Activated CD4-positive, alpha-beta T cell treated with anti-CD3 and anti-CD28 coated beads, Interleukin-2, amount 10 ng/mL, durations not matched to agents 24 days and 14 days (primary cell): ENCODE results near the gene NCOA3. TPM values are rescaled to one million over a fixed set of nuclear protein-coding genes. Genes with fewer than 3 reads are reported as not detected.
"Not testable (repeated sequence)": the region's sequence is repeated elsewhere in the genome, so short reads cannot be mapped to it uniquely, and the experiment has no call there.

Experiments
- DNase-seq: peaks from one replicate; pipeline ENCODE4 v3.0.0; 2022
- H3K27ac Mint-ChIP-seq: one replicate; pipeline ENCODE4 v1.8.0; 2022; ENCODE audit warnings: mild to moderate bottlenecking, mixed read lengths
- H3K27me3 Mint-ChIP-seq: one replicate; pipeline ENCODE4 v1.8.0; 2022; ENCODE audit warnings: mixed read lengths
- H3K36me3 Mint-ChIP-seq: one replicate; pipeline ENCODE4 v1.8.0; 2022; ENCODE audit warnings: low read depth, mild to moderate bottlenecking, mixed read lengths
- H3K4me1 Mint-ChIP-seq: one replicate; pipeline ENCODE4 v1.8.0; 2021; ENCODE audit warnings: mixed read lengths
- H3K4me3 Mint-ChIP-seq: one replicate; pipeline ENCODE4 v1.8.0; 2022; ENCODE audit warnings: mild to moderate bottlenecking, moderate library complexity, mixed read lengths
- H3K9me3 Mint-ChIP-seq: one replicate; pipeline ENCODE4 v1.8.0; 2021; ENCODE audit warnings: mixed read lengths
- intact Hi-C: fragments of 100-400 bp; cut with micrococcal nuclease; formaldehyde crosslinking; loops from one replicate; pipeline ENCODE4 v1.15.1; 2023
- total RNA-seq: library from RNA; stranded (reverse); gene quantifications from 2 replicates; pipeline ENCODE4 v1.2.3, GENCODE V29; 2022

Gene NCOA3
- total RNA-seq, 1 donor from 2014 or later: 140 TPM

- Mint-ChIP-seq H3K4me1 (peaks cover 36% of the 10 kb centered on the region), H3K27ac (peak overlapping the region; percentile 99), H3K36me3 (peaks cover 20% of the 10 kb centered on the region), H3K4me3 (peak overlapping the region; percentile 99)
- intact Hi-C loops: loop anchor here (5.0 kb wide), 2 partner anchors 143 to 228 kb away; partner anchors contain the start of gene ZMYND8
- not testable (repeated sequence) for H3K9me3 Mint-ChIP-seq, DNase-seq, H3K27me3 Mint-ChIP-seq
Measured at GRCh38 chr20:47500082-47500481, 1.6 kb upstream of the NCOA3 start.

DNA sequence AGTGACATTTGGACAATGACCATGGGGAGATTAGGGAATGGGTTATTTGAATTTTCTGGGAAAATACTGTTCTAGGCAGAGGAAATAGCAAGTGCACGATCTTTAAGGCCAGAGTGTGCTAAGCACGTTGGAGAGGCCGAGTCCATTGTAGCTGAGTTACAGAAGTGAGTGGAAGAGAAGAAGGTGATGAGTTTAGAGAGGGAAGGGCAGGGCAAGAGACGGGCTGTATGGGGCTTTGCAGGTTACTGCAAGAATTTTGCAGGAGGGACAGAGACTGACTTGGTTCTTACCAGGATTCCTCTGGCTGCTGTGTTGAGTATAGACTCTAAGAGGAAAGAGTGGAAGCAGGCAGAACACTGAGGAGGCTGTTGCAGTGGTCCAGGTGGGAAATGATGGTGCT lies 1.1 kb upstream of the NCOA3 start:
- H3K27ac Mint-ChIP-seq: peak overlapping the region; percentile 99
- H3K9me3 Mint-ChIP-seq: no peaks in the 10 kb centered on the region
- DNase-seq: peak; percentile 66
- H3K27me3 Mint-ChIP-seq: peaks cover 2% of the 10 kb centered on the region
- intact Hi-C loops: loop anchor here (5.0 kb wide), 2 partner anchors 143 to 228 kb away; partner anchors contain the start of gene ZMYND8
- H3K4me1 Mint-ChIP-seq: peaks cover 37% of the 10 kb centered on the region
- H3K4me3 Mint-ChIP-seq: peak overlapping the region; percentile 99
- H3K36me3 Mint-ChIP-seq: peaks cover 24% of the 10 kb centered on the region

DNA sequence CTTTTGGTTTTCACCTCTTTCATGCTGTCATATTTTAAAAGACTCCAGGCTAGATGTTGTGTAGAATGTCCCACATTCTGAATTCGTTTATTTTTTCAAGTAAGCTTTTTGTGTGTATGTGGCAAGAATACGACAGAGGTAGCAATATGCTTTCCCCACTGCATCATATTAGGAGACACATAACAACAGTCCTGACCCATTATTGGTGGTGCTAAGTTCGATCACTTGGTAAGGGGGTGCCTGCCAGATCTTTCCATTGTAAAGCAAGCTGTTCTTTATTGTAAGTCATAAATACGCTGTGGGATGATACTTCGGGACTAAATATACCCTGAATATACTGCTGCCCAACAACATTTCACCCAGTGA lies 588 bp upstream of the NCOA3 start:
- intact Hi-C loops: loop anchor here (1.0 to 5.0 kb wide), 6 partner anchors 8 to 229 kb away; partner anchors contain the start of gene ZMYND8
- Mint-ChIP-seq H3K36me3 (peaks cover 24% of the 10 kb centered on the region), H3K4me1 (peaks cover 40% of the 10 kb centered on the region)

DNA sequence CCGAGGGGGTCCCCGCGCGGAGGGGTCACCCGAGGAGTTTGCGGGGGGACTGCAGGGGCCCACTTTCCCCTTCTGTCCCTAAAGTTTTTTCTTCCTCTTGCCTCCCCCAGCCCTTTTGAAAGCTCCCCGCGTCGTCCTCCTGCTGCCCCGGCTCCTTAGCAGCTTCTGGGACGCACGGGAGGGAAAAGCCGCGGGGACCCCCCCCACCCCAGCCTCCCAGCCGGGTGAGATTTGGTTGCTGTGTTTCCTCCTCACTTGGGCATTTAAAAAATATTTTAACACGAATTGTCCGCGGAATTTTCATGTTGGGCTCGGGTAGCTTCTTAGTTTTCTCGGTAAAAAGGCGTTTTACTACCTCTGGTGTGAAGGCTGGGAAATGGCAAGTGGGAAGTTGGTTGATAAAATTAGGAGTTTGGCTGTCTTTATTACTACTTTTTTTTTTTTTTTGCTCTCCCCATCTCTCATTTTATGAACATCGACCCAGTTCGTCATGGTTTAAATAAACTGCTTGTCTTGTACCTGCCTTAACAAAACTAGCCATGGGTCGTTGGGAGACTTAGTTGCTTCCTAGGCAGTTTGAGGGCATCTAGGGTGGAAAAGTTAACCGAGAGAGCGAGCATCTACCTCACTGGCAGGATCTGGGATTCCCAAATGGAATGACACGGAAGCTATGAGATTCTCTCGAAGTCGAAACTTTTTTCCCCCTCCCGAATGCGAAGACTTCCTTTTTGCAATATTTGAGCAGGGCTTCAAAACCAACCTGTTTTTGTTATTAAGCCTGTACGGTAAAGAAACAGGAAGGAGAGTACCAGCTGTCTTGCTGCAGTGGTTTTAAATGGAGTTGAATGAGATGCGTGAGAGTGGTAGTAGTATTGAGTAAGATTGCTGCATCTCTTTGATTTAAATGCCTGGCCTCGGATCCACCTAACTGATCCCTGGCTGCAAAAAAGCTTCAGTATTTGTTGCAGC lies 868 bp downstream of the NCOA3 start:
- Mint-ChIP-seq H3K9me3 (no peaks in the 10 kb centered on the region), H3K27ac (peak overlapping the region; percentile 99), H3K4me1 (peaks cover 50% of the 10 kb centered on the region), H3K36me3 (peaks cover 35% of the 10 kb centered on the region), H3K4me3 (peak overlapping the region; percentile 99), H3K27me3 (peaks cover 2% of the 10 kb centered on the region)
- DNase-seq: peak; percentile 82
- intact Hi-C loops: loop anchor here (1.0 to 5.0 kb wide), 4 partner anchors 108 to 230 kb away; partner anchors contain the start of gene ZMYND8

More for the DNA sequence above, 588 bp upstream of the NCOA3 start:
- H3K4me3 Mint-ChIP-seq: peak overlapping the region; percentile 99
- peak overlapping the region; percentile 99 for H3K27ac Mint-ChIP-seq
- no peak for DNase-seq
- peaks cover 2% of the 10 kb centered on the region for H3K27me3 Mint-ChIP-seq
- no peaks in the 10 kb centered on the region for H3K9me3 Mint-ChIP-seq

DNA sequence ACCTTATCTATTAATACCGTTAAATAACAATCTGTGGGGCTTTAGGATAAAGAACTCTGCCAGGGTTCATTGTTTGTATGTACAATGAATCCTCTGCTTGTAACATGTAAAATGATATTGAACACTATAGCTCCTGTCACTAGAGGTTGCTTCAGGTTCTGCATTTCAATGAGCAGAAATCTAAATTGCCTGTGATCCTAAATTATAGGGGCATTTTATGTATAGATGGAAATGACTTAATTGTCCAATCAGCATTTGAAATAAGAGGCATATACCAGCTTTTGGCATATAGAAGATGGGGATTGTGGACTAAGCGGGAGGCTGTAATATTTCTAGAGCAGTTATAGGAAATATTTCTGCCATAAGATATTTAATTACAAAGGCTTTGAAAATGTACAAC lies 2.0 kb downstream of the NCOA3 start:
- H3K9me3 Mint-ChIP-seq: no peaks in the 10 kb centered on the region
- H3K27me3 Mint-ChIP-seq: peaks cover 2% of the 10 kb centered on the region
- intact Hi-C loops: loop anchor here (1.0 to 5.0 kb wide), 4 partner anchors 107 to 231 kb away; partner anchors contain the start of gene ZMYND8
- peak overlapping the region; percentile 99 for H3K4me3 Mint-ChIP-seq
- H3K36me3 Mint-ChIP-seq: peaks cover 38% of the 10 kb centered on the region
- H3K27ac Mint-ChIP-seq: peak overlapping the region; percentile 99
- H3K4me1 Mint-ChIP-seq: peaks cover 48% of the 10 kb centered on the region
- DNase-seq: no peak

GRCh38 chr20:47506335-47506734 lies 4.6 kb downstream of the NCOA3 start:
- intact Hi-C loops: no loop called here
- DNase-seq: no peak
- Mint-ChIP-seq H3K4me1 (peaks cover 53% of the 10 kb centered on the region), H3K27me3 (peaks cover 2% of the 10 kb centered on the region), H3K27ac (peak overlapping the region; percentile 54), H3K4me3 (peak overlapping the region; percentile 74), H3K36me3 (peaks cover 56% of the 10 kb centered on the region), H3K9me3 (no peaks in the 10 kb centered on the region)

- no peaks in the 10 kb centered on the region for H3K27me3 Mint-ChIP-seq
- DNase-seq: no peak
- peak overlapping the region; percentile 77 for H3K27ac Mint-ChIP-seq
- intact Hi-C loops: no loop called here
- H3K4me1 Mint-ChIP-seq: peaks cover 53% of the 10 kb centered on the region
- H3K9me3 Mint-ChIP-seq: no peaks in the 10 kb centered on the region
- peak overlapping the region; percentile 74 for H3K4me3 Mint-ChIP-seq
- peaks cover 56% of the 10 kb centered on the region for H3K36me3 Mint-ChIP-seq
Measured at GRCh38 chr20:47506850-47507249, 5.2 kb downstream of the NCOA3 start.

DNA sequence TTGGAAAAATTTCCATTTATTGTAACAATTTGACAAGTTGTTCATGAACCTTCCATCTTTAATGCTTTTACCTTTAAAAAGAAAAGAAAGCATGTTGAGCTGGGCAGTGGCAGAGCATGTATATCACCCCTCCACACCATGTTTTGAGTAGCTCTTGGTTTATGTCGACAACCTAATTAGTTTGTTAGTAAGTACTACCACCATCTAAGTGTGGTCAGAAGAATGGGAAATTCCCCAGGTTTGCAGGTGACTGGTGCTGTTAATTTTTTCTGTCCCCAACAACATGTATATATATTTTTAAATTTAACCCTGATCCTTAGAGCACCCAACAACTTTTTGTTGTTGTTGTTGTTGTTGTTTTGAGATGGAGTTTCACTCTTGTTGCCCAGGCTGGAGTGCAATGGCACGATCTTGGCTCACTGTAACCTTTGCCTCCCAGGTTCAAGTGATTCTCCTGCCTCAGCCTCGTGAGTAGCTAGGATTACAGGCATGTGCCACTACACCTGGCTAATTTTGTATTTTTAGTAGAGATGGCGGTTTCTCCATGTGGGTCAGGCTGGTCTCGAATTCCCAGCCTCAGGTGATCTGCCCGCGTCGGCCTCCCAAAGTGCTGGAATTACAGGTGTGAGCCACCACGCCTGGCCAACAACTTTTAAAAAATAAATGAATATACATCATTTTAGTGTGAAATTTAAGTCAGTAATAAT lies 5.7 kb downstream of the NCOA3 start:
- Mint-ChIP-seq H3K27ac (peak overlapping the region; percentile 77), H3K4me1 (peaks cover 55% of the 10 kb centered on the region), H3K36me3 (peaks cover 55% of the 10 kb centered on the region), H3K4me3 (peak overlapping the region; percentile 74)
- H3K9me3 Mint-ChIP-seq, intact Hi-C loops, H3K27me3 Mint-ChIP-seq, DNase-seq: not testable (repeated sequence)

DNA sequence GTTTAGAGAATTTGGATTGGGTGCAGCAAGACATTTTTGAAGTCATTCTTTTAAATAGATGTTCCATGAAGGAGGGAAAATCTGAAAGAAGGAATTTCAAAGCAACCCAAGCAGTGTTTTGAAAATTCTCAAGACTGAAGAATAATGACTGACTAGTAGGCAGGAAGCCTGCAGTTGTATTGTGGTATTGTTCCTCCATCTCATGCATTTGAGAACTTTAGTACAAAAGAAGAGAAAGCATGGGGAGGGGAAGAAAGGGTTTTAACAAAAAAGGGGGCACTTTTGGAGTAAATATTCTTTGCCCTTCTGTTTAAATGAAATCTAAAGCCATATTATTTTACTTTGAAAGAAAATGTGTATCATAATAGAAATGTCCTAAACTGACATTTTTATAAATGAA lies 6.6 kb downstream of the NCOA3 start:
- no peak for DNase-seq
- intact Hi-C loops: no loop called here
- Mint-ChIP-seq H3K27ac (peak overlapping the region; percentile 87), H3K27me3 (no peaks in the 10 kb centered on the region), H3K9me3 (no peaks in the 10 kb centered on the region), H3K4me3 (peak overlapping the region; percentile 77), H3K4me1 (peaks cover 61% of the 10 kb centered on the region), H3K36me3 (peaks cover 53% of the 10 kb centered on the region)

DNA sequence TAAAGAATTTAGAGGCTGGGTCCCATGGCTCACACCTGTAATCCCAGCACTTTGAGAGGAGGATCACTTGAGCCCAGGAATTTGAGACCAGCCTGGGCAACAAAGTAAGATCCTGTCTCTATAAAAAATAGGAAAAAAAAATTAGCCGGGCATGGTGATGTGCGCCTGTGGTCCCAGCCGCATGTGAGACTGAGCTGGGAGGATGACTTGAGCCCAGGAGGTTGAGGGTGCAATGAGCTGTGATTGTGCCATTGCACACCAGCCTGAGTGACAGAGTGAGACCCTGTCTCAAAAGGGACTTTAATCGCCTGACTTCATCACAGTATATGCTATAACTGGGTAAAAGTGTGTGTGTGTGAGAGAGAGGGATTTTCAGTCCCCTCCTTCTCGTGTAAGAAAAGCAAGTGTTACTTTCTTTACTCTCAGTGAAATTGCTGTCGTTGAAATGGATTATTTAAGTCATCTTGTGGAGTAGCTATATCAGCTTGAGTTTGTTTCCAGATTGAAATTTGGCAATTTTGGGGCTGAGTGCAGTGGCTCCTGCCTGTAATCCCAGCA lies 7.5 kb downstream of the NCOA3 start:
- H3K27ac Mint-ChIP-seq: peak overlapping the region; percentile 87
- no peak for DNase-seq
- H3K36me3 Mint-ChIP-seq: peaks cover 52% of the 10 kb centered on the region
- no peaks in the 10 kb centered on the region for H3K9me3 Mint-ChIP-seq
- H3K4me1 Mint-ChIP-seq: peaks cover 61% of the 10 kb centered on the region
- intact Hi-C loops: no loop called here
- no peaks in the 10 kb centered on the region for H3K27me3 Mint-ChIP-seq
- peak overlapping the region; percentile 77 for H3K4me3 Mint-ChIP-seq

GRCh38 chr20:47509685-47510084 lies 8.0 kb downstream of the NCOA3 start:
- Mint-ChIP-seq H3K9me3 (no peaks in the 10 kb centered on the region), H3K27me3 (no peaks in the 10 kb centered on the region), H3K36me3 (peaks cover 51% of the 10 kb centered on the region), H3K4me3 (peak overlapping the region; percentile 77), H3K4me1 (peaks cover 61% of the 10 kb centered on the region), H3K27ac (peak overlapping the region; percentile 87)
- DNase-seq: no peak
- intact Hi-C loops: no loop called here

DNA sequence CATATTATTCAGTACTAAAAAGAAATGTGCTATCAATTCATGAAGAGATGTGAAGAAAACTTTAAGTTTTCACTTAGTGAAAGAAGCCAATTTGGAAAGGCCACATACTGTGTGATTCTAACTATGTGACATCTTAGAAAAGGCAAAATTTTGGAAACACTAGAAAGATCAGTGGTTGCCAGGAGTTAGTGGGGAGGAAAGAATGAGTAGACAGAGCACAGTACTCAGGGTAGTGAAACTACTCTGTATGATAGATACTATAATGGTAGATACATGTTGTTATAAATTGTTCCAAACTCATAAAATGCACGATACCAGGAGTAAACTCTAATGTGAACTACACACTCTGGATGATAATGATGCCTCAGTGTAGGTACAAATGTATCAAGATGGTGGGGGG lies 14.2 kb downstream of the NCOA3 start:
- Mint-ChIP-seq H3K27me3 (no peaks in the 10 kb centered on the region), H3K4me1 (peaks cover 32% of the 10 kb centered on the region), H3K9me3 (peaks cover 7% of the 10 kb centered on the region), H3K36me3 (peaks cover 55% of the 10 kb centered on the region), H3K4me3 (peak overlapping the region; percentile 5), H3K27ac (peak overlapping the region; percentile 91)
- intact Hi-C loops: loop anchor here (1.0 kb wide), 1 partner anchor 15 kb away; the partner anchor contains the start of gene NCOA3
- no peak for DNase-seq

DNA sequence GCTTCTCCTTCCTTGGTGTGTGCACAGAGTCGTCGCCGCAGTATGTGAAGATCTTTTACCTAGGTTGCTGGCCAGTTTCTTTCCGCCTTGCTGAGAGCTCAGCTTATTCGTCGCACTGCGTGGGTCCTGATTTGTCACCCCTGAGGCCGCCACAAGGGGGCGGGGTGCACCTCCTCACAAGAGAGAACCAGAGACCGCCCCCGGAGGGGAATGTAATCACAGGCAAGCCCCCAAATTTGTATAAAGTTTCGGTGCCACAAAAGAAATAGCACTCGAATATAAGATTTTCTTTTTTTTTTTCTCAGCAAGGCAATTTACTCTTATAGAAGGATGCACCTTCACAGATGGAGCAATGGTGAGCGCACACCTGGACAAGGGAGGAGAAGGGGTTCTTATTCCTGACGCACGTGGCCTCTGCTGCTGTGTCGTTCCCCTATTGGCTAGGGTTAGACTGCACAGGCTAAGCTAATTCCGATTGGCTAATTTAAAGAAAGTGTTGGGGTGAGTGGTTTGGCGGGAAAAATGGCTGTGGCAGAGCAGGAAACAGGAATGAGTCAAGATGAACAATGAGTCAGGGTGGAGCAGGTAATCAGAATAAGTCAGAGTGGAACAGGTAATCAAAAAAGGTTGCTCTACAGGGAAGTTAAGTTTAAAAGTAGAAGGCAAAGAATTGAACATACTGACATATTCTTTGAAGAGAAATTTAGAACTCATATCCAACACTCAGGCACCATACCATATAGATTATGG lies 19.5 kb downstream of the NCOA3 start:
- no peak for DNase-seq
- H3K4me1 Mint-ChIP-seq: peaks cover 22% of the 10 kb centered on the region
- peak overlapping the region; percentile 6 for H3K4me3 Mint-ChIP-seq
- H3K36me3 Mint-ChIP-seq: peaks cover 62% of the 10 kb centered on the region
- H3K9me3 Mint-ChIP-seq: peaks cover 16% of the 10 kb centered on the region
- intact Hi-C loops: no loop called here
- H3K27ac Mint-ChIP-seq: peak overlapping the region; percentile 42
- no peaks in the 10 kb centered on the region for H3K27me3 Mint-ChIP-seq
